GM10266 (cell line): ENCODE measurements around the gene AMIGO2.

Source experiments
- DNase-seq: peaks from one replicate; pipeline ENCODE4 v3.0.0; 2012; ENCODE audit errors: extremely low spot score
- TF ChIP-seq, protein P1 (sequence below): IDR thresholded peaks from 2 replicates; pipeline ENCODE4 v1.5.1; 2012; ENCODE audit warnings: mild to moderate bottlenecking, low read depth; ENCODE audit not compliant: control insufficient read depth, insufficient read depth; ENCODE audit errors: missing control alignments

The AMIGO2 gene

DNA sequence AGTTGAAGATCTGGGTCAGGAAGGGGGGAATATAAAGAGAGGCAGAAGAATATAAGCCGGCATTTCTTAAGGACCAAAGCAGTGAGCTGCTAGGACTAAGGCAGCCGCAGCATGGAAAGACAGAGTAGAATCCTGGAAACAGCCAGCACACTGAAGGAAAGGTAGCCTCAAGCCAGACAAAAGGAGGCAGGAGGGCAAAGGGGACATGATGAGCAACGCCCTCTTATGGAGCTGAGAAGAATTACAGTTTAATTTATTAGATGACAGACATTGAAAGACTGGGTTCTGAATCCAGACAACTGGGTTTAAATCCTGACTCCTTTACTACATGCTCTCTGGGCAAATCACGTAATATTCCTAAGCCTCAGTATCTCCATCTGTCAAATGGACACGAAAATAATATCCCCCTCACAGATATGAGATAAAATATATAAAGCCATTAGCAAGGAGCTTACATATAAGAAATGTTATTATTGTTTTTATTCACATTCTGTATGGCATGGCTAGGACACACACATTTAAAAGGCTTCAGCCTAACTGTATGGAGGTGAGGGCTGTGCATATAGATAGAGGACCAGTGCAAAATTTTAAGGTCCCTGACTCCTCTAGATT is 8.4 kb downstream of the AMIGO2 start:
- DNase-seq, result no peak

GRCh38 chr12:47070310-47070709 is 9.4 kb downstream of the AMIGO2 start:
- TF ChIP-seq, protein P1, sequence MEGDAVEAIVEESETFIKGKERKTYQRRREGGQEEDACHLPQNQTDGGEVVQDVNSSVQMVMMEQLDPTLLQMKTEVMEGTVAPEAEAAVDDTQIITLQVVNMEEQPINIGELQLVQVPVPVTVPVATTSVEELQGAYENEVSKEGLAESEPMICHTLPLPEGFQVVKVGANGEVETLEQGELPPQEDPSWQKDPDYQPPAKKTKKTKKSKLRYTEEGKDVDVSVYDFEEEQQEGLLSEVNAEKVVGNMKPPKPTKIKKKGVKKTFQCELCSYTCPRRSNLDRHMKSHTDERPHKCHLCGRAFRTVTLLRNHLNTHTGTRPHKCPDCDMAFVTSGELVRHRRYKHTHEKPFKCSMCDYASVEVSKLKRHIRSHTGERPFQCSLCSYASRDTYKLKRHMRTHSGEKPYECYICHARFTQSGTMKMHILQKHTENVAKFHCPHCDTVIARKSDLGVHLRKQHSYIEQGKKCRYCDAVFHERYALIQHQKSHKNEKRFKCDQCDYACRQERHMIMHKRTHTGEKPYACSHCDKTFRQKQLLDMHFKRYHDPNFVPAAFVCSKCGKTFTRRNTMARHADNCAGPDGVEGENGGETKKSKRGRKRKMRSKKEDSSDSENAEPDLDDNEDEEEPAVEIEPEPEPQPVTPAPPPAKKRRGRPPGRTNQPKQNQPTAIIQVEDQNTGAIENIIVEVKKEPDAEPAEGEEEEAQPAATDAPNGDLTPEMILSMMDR, result no peak
- no peak for DNase-seq

More for the DNA sequence above, 8.4 kb downstream of the AMIGO2 start:
- TF ChIP-seq, protein P1, result peak; percentile 40

DNA sequence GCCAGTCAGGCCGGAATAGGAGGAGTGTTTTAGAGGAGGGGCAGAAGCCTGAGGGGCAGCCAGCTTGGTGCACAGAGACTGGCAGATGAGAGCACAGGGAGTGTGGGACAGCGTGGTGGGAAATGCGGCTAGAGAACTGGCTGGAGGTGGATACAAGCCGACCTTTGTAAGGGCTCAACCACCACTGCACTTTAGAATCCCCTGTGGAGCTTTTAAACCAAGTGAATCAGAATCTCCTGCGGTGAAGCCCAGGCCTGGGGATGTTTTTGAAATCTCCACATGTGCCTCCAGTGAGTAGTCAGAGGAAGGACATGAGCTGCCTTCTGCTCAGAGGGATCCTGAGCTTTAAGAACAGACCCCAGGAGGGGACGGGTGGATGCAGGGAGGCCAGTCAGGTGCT is 11.2 kb downstream of the AMIGO2 start:
- TF ChIP-seq, protein P1, result no peak

DNA sequence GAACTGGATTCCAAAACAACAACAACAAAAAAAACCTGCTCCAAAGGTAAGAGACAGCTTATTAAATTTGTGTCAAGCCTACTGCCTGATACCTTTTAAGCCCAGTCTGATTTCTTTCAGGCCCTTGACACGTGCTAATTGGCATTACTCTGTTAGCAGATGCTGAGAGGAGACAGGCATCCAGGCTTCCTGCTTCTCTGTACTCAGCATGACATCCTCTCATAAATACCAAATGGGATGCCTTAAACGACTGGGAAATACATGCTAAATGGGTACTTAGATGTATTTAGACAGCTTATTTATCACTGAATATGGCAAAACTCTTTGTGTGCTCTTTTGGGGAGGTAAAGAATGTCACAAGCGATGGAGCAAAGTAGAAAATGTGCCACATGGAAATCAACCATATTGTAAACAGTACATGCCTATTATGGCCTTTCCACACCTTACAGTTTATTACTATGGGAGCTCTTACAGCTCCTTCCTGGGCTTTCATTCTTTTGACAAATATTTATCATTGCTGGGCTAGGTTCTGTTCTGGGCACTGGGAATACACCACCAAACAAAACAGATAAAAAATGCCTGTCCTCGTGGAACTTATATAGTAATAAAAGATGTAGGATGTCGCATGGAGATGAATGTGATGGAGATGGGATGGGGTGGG is 11.9 kb downstream of the AMIGO2 start:
- DNase-seq, result no peak
- TF ChIP-seq, protein P1, result no peak

More for the DNA sequence above, 11.2 kb downstream of the AMIGO2 start:
- DNase-seq, result no peak

DNA sequence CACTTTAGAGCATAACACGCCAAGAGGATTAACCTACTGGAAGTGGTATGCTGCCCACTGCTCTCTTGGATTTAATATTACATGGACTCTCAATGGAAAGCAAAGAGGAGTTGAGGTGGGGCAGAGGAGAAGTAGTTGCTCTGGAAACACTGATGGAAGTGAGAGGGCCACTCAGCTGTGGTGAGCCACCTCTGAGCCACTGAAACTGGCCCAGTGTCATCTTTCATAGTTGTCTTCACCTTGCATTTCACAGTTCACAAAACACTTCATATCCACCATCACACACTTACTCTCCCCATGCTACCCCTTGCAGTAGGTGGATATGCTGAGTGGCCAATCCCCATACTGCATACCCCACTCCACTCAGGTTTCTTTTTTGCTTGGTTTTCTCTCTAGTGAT is 12.6 kb downstream of the AMIGO2 start:
- TF ChIP-seq, protein P1, result no peak
- no peak for DNase-seq

- DNase-seq, result no peak
- TF ChIP-seq, protein P1, result no peak
These were observed 13.3 kb downstream of the AMIGO2 start for GRCh38 chr12:47066278-47067025.
